Transverse colon (tissue), 3 donors: ENCODE results near the gene AIP.

Source experiments
- EP300 ChIP-seq: sonication (generic); formaldehyde crosslinking; IDR thresholded peaks from one replicate; pipeline ENCODE4 v1.6.1; 2017; ENCODE audit warnings: antibody characterized with exemption, low read depth
- POLR2A ChIP-seq: fragments of 450-650 bp; IDR thresholded peaks from one replicate; pipeline ENCODE4 v1.6.1; 2016; ENCODE audit warnings: antibody characterized with exemption, mild to moderate bottlenecking, moderate library complexity
- TF ChIP-seq, protein P1 (sequence below), 5 experiments: fragments of 200-600 bp in 3 of 5; fragments of 450-650 bp in 2 of 5; sonication (generic) in 3 of 5; IDR thresholded peaks; 1 replicate in 2 of 5; 2 replicates in 3 of 5; pipeline ENCODE4 v1.5.1; 2016 to 2017; ENCODE audit warnings: antibody characterized with exemption in 5 of 5, inconsistent platforms in 3 of 5, mild to moderate bottlenecking in 2 of 5, moderate library complexity in 1 of 5

- TF ChIP-seq, protein P1, sequence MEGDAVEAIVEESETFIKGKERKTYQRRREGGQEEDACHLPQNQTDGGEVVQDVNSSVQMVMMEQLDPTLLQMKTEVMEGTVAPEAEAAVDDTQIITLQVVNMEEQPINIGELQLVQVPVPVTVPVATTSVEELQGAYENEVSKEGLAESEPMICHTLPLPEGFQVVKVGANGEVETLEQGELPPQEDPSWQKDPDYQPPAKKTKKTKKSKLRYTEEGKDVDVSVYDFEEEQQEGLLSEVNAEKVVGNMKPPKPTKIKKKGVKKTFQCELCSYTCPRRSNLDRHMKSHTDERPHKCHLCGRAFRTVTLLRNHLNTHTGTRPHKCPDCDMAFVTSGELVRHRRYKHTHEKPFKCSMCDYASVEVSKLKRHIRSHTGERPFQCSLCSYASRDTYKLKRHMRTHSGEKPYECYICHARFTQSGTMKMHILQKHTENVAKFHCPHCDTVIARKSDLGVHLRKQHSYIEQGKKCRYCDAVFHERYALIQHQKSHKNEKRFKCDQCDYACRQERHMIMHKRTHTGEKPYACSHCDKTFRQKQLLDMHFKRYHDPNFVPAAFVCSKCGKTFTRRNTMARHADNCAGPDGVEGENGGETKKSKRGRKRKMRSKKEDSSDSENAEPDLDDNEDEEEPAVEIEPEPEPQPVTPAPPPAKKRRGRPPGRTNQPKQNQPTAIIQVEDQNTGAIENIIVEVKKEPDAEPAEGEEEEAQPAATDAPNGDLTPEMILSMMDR (IDR thresholded peaks at IDR 0.05) = no peak
- TF ChIP-seq EP300 (no peak), POLR2A (no peak)
These were observed 39.1 kb downstream of the AIP start for GRCh38 chr11:67521924-67522323.
